ENCODE measurements around the gene SNX25. TPM values are rescaled to one million over a fixed set of nuclear protein-coding genes. Genes with fewer than 3 reads are reported as not detected.
"Not testable (repeated sequence)": the region's sequence is repeated elsewhere in the genome, so short reads cannot be mapped to it uniquely, and the experiment has no call there.

SNX25 gene
- total RNA-seq, 2 experiments from 2014 or later: 18.9 to 21.6 TPM

DNA sequence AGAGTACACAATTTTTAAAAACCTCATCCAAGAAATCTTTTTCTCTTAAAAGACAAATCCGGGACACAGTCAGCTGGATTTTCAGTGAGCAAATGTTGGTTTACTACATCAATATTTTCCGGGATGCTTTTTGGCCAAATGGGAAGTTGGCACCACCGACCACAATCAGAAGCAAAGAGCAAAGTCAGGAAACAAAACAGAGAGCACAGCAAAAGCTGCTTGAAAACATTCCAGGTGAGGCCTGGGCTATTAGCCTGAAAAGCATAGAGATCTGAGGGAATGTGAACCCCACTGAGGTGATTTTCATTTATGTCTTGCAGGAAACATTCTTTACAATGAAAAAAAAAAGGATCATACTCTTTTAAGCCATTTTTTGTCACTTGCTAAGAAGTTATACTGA is 152.5 kb downstream of the SNX25 start:
- Mint-ChIP-seq H3K27ac (no peak overlapping the region), H3K36me3 (peaks cover 7% of the 10 kb centered on the region), H3K9me3 (no peaks in the 10 kb centered on the region), H3K4me3 (no peak overlapping the region), H3K4me1 (ENCODE audit: low read depth) (peaks cover 11% of the 10 kb centered on the region), H3K27me3 (no peaks in the 10 kb centered on the region)
- intact Hi-C loops (cut with micrococcal nuclease): no loop called here
- DNase-seq: no peak
- ChIA-PET CTCF (no interaction called here), POLR2A (no interaction called here)

DNA sequence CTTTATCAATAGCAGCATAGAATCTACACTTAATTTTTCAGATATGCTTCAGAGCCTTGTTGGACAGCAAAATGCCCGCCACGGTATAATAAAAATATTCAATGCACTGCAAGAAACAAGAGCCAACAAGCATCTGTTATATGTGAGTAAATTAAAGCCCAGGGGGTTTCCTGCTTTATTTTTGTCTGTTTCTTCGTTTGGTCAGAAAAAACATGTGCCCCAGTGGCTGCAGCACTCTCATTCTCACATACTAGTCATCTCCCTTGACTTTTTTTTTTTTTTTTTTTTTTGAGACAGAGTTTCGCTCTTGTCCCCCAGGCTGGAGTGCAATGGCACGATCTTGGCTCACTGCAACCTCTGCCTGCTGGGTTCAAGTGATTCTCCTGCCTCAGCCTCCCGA is 153.2 kb downstream of the SNX25 start:
- H3K27me3 Mint-ChIP-seq; H3K36me3 Mint-ChIP-seq; POLR2A ChIA-PET; H3K4me3 Mint-ChIP-seq; intact Hi-C loops (cut with micrococcal nuclease); CTCF ChIA-PET; H3K9me3 Mint-ChIP-seq; H3K4me1 Mint-ChIP-seq (ENCODE audit: low read depth); DNase-seq; H3K27ac Mint-ChIP-seq: not testable (repeated sequence)

- CTCF ChIA-PET: no interaction called here
- DNase-seq: no peak
- Mint-ChIP-seq H3K36me3 (peaks cover 3% of the 10 kb centered on the region), H3K4me3 (no peak overlapping the region), H3K9me3 (no peaks in the 10 kb centered on the region), H3K27me3 (no peaks in the 10 kb centered on the region), H3K27ac (no peak overlapping the region), H3K4me1 (ENCODE audit: low read depth) (no peaks in the 10 kb centered on the region)
- POLR2A ChIA-PET: no interaction called here
- intact Hi-C loops (cut with micrococcal nuclease): no loop called here
These were observed 153.9 kb downstream of the SNX25 start for GRCh38 chr4:185363251-185363650.

DNA sequence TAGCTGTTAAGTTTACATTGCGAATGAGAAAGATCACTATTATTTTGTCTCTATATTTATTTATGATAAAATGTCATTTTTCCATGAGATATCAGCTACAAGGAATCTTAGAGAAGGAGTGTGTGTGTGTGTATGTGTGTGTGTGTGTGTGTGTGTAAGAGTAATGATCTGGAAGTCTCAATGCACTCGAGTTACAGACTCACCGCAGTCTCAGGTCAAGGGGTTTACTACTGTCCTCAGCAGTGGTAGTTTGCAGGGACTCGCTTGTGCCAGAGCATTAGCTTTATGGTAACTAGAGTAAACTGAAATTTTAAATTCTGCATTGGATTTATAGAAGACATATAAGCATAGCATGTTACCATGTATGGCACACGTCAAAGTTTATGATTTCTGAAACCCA is 155.5 kb downstream of the SNX25 start:
- no peak overlapping the region for H3K27ac Mint-ChIP-seq
- CTCF ChIA-PET: interaction anchor here (0.7 to 0.8 kb wide), 2 partner anchors 23 to 40 kb away, joined by 3 read pairs; no protein-coding TSS in a partner anchor
- intact Hi-C loops (cut with micrococcal nuclease): no loop called here
- no peaks in the 10 kb centered on the region for H3K27me3 Mint-ChIP-seq
- DNase-seq: no peak
- POLR2A ChIA-PET: interaction anchor here (0.6 kb wide), 1 partner anchor 487 kb away, joined by 3 read pairs; no protein-coding TSS in a partner anchor
- no peak overlapping the region for H3K4me3 Mint-ChIP-seq
- H3K9me3 Mint-ChIP-seq: no peaks in the 10 kb centered on the region
- no peaks in the 10 kb centered on the region for H3K4me1 Mint-ChIP-seq (ENCODE audit: low read depth)
- H3K36me3 Mint-ChIP-seq: no peaks in the 10 kb centered on the region

GRCh38 chr4:185369731-185370130 is 160.3 kb downstream of the SNX25 start:
- H3K27me3 Mint-ChIP-seq: no peaks in the 10 kb centered on the region
- DNase-seq: no peak
- no peaks in the 10 kb centered on the region for H3K9me3 Mint-ChIP-seq
- no peak overlapping the region for H3K27ac Mint-ChIP-seq
- H3K4me1 Mint-ChIP-seq (ENCODE audit: low read depth): no peaks in the 10 kb centered on the region
- no peaks in the 10 kb centered on the region for H3K36me3 Mint-ChIP-seq
- ChIA-PET CTCF (no interaction called here), POLR2A (no interaction called here)
- intact Hi-C loops (cut with micrococcal nuclease): no loop called here
- no peak overlapping the region for H3K4me3 Mint-ChIP-seq

GRCh38 chr4:185370268-185370949 is 161.0 kb downstream of the SNX25 start:
- ChIA-PET CTCF (no interaction called here), POLR2A (no interaction called here)
- Mint-ChIP-seq H3K27ac (no peak overlapping the region), H3K27me3 (no peaks in the 10 kb centered on the region), H3K4me3 (no peak overlapping the region), H3K9me3 (no peaks in the 10 kb centered on the region), H3K36me3 (no peaks in the 10 kb centered on the region), H3K4me1 (ENCODE audit: low read depth) (no peaks in the 10 kb centered on the region)
- intact Hi-C loops (cut with micrococcal nuclease): no loop called here
- DNase-seq: no peak

DNA sequence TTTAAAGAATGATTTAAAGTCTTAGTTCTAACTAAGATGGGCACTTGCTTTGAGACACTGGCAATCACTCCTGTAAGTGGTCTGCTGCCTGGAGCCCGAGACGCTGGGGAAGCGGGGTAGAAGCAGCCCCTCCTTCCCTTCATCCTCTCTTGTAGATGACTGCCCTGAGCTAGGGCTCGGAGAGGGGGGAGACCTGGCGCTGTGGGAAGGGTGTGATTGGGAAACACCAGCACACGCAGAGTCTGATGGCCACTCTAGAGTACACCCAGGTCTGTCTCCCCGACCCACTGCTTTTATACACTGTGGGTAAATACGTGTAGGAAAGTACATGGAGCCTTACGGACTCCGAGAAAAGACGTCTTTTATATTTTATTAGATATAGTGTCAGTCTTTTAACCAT is 162.3 kb downstream of the SNX25 start:
- H3K4me1 Mint-ChIP-seq (ENCODE audit: low read depth): no peaks in the 10 kb centered on the region
- no peak overlapping the region for H3K4me3 Mint-ChIP-seq
- ChIA-PET POLR2A (no interaction called here), CTCF (no interaction called here)
- no peaks in the 10 kb centered on the region for H3K27me3 Mint-ChIP-seq
- H3K36me3 Mint-ChIP-seq: no peaks in the 10 kb centered on the region
- no peaks in the 10 kb centered on the region for H3K9me3 Mint-ChIP-seq
- DNase-seq: no peak
- H3K27ac Mint-ChIP-seq: no peak overlapping the region
- intact Hi-C loops (cut with micrococcal nuclease): no loop called here

DNA sequence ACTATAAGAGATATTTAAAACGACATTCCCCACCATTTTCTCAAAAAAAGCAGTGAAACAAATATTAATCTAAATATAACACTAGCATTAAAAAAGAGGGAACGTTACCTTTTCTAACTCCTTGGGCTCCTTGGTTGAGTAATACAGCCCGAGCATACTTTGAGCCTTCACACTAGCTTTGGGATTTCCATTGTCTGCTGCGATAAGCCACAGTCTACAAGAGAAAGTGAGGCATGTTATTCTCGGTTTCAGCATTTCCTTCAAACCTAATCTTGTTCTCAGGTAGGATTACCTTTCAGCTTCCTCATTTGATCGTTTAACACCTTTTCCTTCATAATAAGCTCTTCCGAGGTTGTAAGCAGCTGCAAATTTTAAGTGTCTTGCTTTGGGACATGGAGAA is 164.6 kb downstream of the SNX25 start:
- intact Hi-C loops (cut with micrococcal nuclease): no loop called here
- CTCF ChIA-PET: no interaction called here
- Mint-ChIP-seq H3K36me3 (no peaks in the 10 kb centered on the region), H3K27me3 (no peaks in the 10 kb centered on the region), H3K4me1 (ENCODE audit: low read depth) (no peaks in the 10 kb centered on the region), H3K9me3 (no peaks in the 10 kb centered on the region), H3K4me3 (no peak overlapping the region), H3K27ac (no peak overlapping the region)
- no peak for DNase-seq
- POLR2A ChIA-PET: interaction anchor here (1.4 kb wide), 1 partner anchor 31 kb away, joined by 3 read pairs; no protein-coding TSS in a partner anchor

GRCh38 chr4:185374573-185374972 is 165.2 kb downstream of the SNX25 start:
- H3K36me3 Mint-ChIP-seq: no peaks in the 10 kb centered on the region
- no peaks in the 10 kb centered on the region for H3K9me3 Mint-ChIP-seq
- H3K4me1 Mint-ChIP-seq (ENCODE audit: low read depth): no peaks in the 10 kb centered on the region
- H3K27ac Mint-ChIP-seq: no peak overlapping the region
- ChIA-PET CTCF (no interaction called here), POLR2A (interaction anchor here (1.4 kb wide), 1 partner anchor 31 kb away, joined by 3 read pairs; no protein-coding TSS in a partner anchor)
- no peaks in the 10 kb centered on the region for H3K27me3 Mint-ChIP-seq
- intact Hi-C loops (cut with micrococcal nuclease): no loop called here
- H3K4me3 Mint-ChIP-seq: no peak overlapping the region
- no peak for DNase-seq

DNA sequence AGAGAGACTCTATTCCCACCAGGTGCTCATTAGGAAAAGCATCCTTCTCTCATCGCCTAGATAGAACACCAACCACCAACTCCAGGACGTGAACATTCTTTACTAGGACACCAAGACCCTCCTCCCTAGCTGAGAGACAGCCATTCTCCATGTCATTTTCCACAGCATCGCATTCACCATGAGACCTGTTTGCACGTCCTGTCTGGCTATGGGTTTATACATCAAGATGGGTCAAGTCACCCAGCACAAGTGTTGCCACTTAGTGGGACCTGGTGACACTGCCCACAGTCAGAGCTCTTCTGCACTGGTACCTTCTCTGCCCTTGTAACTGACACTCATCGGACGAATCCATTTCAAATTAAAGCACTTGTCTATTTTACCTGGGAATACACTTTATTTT is 168.9 kb downstream of the SNX25 start:
- intact Hi-C loops (cut with micrococcal nuclease): no loop called here
- H3K9me3 Mint-ChIP-seq: peaks cover 7% of the 10 kb centered on the region
- H3K36me3 Mint-ChIP-seq: peaks cover 6% of the 10 kb centered on the region
- no peak for DNase-seq
- no peaks in the 10 kb centered on the region for H3K4me1 Mint-ChIP-seq (ENCODE audit: low read depth)
- no peak overlapping the region for H3K27ac Mint-ChIP-seq
- H3K4me3 Mint-ChIP-seq: no peak overlapping the region
- ChIA-PET POLR2A (no interaction called here), CTCF (interaction anchor here (0.6 to 0.8 kb wide), 2 partner anchors 98 to 193 kb away, joined by 4 read pairs; no protein-coding TSS in a partner anchor)
- H3K27me3 Mint-ChIP-seq: no peaks in the 10 kb centered on the region

DNA sequence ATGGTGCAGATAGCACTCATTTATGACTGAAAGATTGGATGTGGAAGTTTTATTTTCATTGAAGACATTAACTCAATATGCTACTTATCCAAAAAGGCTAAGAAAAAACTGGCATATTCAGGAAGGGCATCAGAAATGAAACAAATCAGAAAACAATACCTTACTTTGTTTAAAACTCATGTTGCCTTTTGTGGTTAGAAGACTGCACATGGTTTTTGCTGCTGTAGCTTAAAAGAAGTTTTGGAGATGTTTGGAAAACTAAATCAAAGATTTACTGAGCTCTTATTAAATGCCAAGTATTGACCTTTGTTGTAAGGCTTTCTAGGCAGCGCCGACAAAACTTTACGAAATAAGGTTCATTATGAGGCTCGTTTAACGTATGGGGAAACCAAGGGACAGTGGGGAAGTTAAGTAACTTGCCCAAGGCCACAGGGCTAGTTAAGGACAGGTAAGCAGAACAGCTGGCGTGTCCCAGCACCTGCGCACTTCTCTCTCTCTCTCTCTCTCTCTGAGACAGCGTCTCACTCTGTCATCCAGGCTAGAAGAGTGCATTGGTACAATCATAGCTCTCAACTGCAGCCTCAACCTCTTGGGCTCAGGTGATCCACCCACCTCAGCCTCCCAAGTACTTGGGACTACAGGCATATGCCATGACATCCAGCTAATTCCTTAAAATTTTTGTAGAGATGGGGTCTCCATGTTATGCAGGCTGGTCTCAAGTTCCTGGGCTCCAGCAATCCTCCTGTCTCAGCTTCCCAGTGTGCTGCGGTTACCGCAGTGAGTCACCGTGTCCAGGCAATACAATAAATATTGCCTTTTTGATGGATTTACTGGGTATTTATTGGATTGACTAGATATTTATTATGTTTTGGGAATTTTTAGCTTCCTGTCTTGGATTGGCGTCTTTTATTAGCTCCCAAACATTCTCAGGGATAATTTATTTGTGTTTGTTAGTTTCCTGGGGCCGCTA is 170.2 kb downstream of the SNX25 start:
- H3K27me3 Mint-ChIP-seq: no peaks in the 10 kb centered on the region
- POLR2A ChIA-PET: no interaction called here
- peaks cover 7% of the 10 kb centered on the region for H3K9me3 Mint-ChIP-seq
- no peak overlapping the region for H3K4me3 Mint-ChIP-seq
- DNase-seq: no peak
- intact Hi-C loops (cut with micrococcal nuclease): no loop called here
- H3K27ac Mint-ChIP-seq: no peak overlapping the region
- CTCF ChIA-PET: no interaction called here
- peaks cover 3% of the 10 kb centered on the region for H3K4me1 Mint-ChIP-seq (ENCODE audit: low read depth)
- H3K36me3 Mint-ChIP-seq: peaks cover 6% of the 10 kb centered on the region

DNA sequence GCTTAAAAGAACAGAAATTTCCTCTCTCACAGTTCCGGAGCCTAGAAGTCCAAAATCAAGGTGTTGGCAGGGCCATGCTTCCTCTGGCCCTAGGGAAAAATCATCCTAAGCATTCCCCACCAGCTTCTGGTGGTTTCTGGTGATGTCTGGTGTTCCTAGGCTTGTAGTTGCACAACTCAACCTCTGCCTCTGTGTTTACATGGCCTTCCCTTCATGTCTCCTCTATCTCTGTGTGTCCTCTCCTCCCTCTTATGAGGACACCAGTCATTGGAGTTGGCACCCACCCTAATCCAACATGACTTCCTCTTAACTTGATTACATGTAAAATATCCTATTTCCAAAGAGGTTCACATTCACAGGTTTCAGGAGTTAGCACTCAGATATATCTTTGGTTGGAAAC is 170.9 kb downstream of the SNX25 start:
- Mint-ChIP-seq H3K36me3 (peaks cover 6% of the 10 kb centered on the region), H3K4me3 (no peak overlapping the region), H3K9me3 (peaks cover 7% of the 10 kb centered on the region), H3K4me1 (ENCODE audit: low read depth) (peaks cover 9% of the 10 kb centered on the region), H3K27me3 (no peaks in the 10 kb centered on the region), H3K27ac (no peak overlapping the region)
- ChIA-PET POLR2A (no interaction called here), CTCF (no interaction called here)
- no peak for DNase-seq
- intact Hi-C loops (cut with micrococcal nuclease): no loop called here

All from activated CD4-positive, alpha-beta memory T cell treated with anti-CD3 and anti-CD28 coated beads for 36 hours (primary cell).